Choroid plexus epithelial cell (primary cell): ENCODE results near the gene WIPF3.

Source experiments
- DNase-seq: peaks from one replicate; pipeline ENCODE4 v3.0.0-alpha.2; 2010; ENCODE audit warnings: low read depth
- H3K4me3 ChIP-seq: 2 replicates; pipeline ENCODE4 v1.5.1; 2011; ENCODE audit warnings: low read depth, mild to moderate bottlenecking, control low read depth, low read length, moderate library complexity
- TF ChIP-seq, protein P1 (sequence below): conservative IDR thresholded peaks from 2 replicates; pipeline ENCODE4 v1.5.1; 2011; ENCODE audit warnings: low read depth, mild to moderate bottlenecking, control low read depth, inconsistent platforms, low read length, moderate library complexity

WIPF3 gene

DNA sequence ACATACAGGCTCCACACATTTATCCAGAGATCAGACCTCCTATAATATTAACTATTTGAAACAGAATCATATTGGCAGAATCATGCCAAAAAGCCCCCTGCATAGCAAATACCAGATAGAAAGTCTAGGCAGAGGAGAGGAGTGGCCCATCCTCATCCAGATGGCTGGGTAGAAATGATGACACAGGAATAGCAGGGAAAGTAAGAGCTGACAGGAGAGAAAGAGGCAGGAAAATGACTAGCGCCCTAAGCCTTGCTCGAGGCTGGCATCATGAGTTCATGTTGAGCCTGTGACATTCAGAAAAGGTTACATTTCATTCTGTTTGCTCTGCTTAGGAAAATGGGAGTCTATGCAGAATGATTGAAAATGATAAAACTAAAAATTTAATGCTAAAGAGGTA, 27.6 kb downstream of the WIPF3 start:
- TF ChIP-seq, protein P1, sequence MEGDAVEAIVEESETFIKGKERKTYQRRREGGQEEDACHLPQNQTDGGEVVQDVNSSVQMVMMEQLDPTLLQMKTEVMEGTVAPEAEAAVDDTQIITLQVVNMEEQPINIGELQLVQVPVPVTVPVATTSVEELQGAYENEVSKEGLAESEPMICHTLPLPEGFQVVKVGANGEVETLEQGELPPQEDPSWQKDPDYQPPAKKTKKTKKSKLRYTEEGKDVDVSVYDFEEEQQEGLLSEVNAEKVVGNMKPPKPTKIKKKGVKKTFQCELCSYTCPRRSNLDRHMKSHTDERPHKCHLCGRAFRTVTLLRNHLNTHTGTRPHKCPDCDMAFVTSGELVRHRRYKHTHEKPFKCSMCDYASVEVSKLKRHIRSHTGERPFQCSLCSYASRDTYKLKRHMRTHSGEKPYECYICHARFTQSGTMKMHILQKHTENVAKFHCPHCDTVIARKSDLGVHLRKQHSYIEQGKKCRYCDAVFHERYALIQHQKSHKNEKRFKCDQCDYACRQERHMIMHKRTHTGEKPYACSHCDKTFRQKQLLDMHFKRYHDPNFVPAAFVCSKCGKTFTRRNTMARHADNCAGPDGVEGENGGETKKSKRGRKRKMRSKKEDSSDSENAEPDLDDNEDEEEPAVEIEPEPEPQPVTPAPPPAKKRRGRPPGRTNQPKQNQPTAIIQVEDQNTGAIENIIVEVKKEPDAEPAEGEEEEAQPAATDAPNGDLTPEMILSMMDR, result no peak
- no peak overlapping the region for H3K4me3 ChIP-seq
- no peak for DNase-seq

DNA sequence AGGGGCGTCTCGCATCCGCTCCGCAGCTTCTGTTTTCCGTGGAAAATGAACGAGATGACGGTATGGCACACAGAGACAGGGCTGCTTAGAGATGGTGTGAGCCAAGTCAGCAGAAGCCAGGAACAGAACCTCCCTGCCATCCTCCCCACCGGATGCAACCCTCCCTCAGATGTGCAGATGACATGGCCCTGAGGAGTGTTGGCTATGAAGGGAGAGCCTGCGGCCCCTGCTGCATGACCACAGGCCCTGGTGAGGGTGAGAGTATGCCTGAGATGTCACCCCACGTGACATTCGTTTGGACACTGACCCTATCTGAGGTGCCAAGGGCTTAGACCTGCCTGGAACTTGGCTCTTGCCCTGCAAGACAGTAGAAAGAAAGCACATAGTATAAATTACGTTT, 29.4 kb downstream of the WIPF3 start:
- TF ChIP-seq, protein P1, result no peak
- no peak for DNase-seq
- no peak overlapping the region for H3K4me3 ChIP-seq

DNA sequence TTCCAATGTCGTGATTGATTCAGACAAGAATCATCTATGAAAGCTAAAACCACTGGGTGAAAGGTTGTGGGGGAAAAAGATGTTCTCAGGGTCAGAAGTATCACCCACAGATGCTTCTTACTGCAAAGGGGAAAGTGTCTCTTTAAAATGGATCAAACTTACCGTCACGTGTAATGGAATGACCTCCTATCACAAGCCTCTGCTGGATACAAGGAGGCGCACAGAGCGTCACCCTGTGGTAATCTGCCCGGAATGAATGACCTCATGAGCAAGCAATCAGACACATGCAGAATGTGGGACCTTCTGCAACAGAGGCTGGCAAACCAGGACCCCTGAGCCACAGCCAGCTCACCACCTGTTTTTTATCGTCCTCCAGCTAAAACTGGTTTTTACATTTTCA, 33.0 kb downstream of the WIPF3 start:
- TF ChIP-seq, protein P1, result no peak
- H3K4me3 ChIP-seq, result no peak overlapping the region
- peak; percentile 52 for DNase-seq

DNA sequence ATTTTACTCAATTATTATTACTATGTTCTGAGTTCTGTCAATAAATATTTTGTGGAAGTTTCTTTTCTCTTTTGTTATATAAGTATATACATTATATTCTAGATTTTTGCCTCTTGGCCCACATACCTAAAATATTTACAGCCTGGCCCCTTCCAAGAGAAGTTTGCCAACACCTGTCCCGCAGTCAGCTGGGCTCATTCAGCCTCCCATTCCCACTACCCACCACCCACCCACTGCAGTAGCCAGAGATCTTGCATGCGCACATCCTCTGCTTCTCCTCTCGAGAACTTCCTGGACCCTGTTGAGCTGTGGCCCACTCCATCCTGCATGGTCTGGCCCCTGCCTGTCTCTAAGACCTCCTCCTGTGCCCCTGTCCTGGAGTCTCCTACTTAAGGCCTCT, 33.6 kb downstream of the WIPF3 start:
- DNase-seq, result no peak
- TF ChIP-seq, protein P1, result no peak

DNA sequence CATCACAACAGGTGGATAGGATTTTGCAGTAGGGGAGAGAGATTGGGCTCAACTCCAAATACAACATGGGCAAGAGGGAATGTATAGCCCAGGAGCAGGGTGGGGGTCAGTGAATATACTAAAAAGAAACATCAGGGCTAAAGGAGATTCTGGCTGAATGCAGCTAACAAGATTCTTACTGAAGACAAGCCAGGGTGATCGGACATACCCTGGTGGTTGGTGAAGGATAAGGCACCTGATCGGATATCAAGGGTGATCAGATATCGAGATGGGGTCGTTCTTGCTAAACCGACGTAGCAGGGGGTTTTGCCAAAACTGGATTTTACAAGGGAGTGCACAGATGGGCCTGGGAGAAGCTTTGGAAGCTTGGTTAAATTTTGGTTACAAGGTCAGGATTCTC, 34.4 kb downstream of the WIPF3 start:
- TF ChIP-seq, protein P1, result no peak
- no peak for DNase-seq
- no peak overlapping the region for H3K4me3 ChIP-seq

More for the DNA sequence above, 33.6 kb downstream of the WIPF3 start:
- no peak overlapping the region for H3K4me3 ChIP-seq

DNA sequence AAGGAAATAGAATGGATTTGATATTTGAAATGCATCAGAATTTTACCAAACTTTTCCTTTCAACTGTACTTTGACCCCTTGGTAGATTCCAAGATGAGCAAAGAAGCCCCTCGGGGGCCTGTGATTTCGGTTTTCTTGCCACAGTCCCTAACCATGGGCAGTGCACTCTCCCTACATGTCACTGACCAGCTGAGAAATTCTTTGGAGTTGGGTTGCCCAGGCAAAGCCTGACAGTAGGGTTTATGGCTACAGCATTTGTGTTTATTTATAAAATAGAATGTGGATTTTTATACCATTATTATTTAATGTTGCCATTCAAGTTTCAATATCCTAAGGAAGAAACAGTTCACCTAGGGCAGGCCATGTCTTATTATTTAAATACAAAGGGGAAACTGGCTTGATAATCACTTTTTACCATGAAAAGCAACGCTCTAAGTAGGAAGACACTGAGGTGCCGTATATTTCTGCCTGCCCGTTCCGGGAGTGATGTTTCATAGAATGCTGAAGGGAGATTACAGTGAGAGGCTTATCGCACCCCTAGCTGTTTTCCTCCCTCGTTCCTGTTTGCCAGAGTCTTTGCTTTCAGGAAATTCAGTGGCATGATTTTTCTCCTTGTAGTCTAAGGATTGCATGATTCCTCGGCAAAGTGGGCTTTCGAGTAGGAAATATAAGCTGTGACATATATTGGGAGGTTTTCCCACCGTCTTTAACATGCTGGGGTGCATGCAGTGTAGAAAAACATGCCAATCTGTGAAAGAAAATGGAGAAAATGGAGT, 35.8 kb downstream of the WIPF3 start:
- TF ChIP-seq, protein P1, result no peak
- DNase-seq, result no peak
- H3K4me3 ChIP-seq, result no peak overlapping the region

DNA sequence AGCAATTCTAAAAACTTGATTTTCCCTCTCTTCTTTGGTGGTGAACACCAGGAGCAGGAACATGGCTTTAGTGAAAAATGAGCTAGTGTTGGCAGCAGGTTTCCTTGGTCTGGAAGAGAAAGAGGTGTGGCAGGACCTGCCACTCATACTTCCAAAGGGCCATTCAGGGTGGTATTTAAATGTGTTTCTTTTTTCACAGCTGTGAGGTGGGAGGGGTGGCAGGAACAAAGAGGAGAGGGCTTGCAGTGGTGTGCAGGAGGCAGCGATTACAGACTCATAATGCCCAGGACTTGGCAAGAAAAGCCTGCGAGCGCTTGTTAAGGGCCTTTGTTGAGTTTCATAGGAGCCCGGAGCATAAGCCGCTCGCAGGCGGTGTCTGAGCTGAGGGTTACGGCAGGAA, 36.8 kb downstream of the WIPF3 start:
- no peak for DNase-seq
- H3K4me3 ChIP-seq, result no peak overlapping the region
- TF ChIP-seq, protein P1, result no peak
